GM04503 (cell line): ENCODE measurements around the gene BMAL1.
"Not testable (repeated sequence)": the region's sequence is repeated elsewhere in the genome, so short reads cannot be mapped to it uniquely, and the experiment has no call there.

Experiments
- DNase-seq: peaks from one replicate; pipeline ENCODE4 v3.0.0-alpha.2; 2012; ENCODE audit warnings: low read depth

BMAL1 gene

GRCh38 chr11:13382751-13383150 is 105.2 kb downstream of the BMAL1 start:
- no peak for DNase-seq

- DNase-seq: no peak
These were observed 107.5 kb downstream of the BMAL1 start for GRCh38 chr11:13384908-13385640.

- DNase-seq: no peak
These were observed 109.0 kb downstream of the BMAL1 start for GRCh38 chr11:13386567-13386966.

- no peak for DNase-seq
These were observed 111.2 kb downstream of the BMAL1 start for GRCh38 chr11:13388741-13389140.

GRCh38 chr11:13391217-13391616 is 113.6 kb downstream of the BMAL1 start:
- DNase-seq: no peak

- not testable (repeated sequence) for DNase-seq
These were observed 120.7 kb downstream of the BMAL1 start for GRCh38 chr11:13398335-13398734.

- no peak for DNase-seq
These were observed 127.6 kb downstream of the BMAL1 start for GRCh38 chr11:13405220-13405619.

GRCh38 chr11:13415201-13415600 is 137.6 kb downstream of the BMAL1 start:
- DNase-seq: no peak

- DNase-seq: no peak
These were observed 144.0 kb downstream of the BMAL1 start for GRCh38 chr11:13421561-13421960.

- DNase-seq: no peak
These were observed 145.8 kb downstream of the BMAL1 start for GRCh38 chr11:13423372-13423771.

GRCh38 chr11:13427440-13427839 is 149.8 kb downstream of the BMAL1 start:
- DNase-seq: no peak

GRCh38 chr11:13429288-13429687 is 151.7 kb downstream of the BMAL1 start:
- DNase-seq: no peak

GRCh38 chr11:13429836-13430235 is 152.2 kb downstream of the BMAL1 start:
- no peak for DNase-seq

GRCh38 chr11:13433437-13433836 is 155.8 kb downstream of the BMAL1 start:
- DNase-seq: no peak

- DNase-seq: no peak
These were observed 156.9 kb downstream of the BMAL1 start for GRCh38 chr11:13434247-13435205.

- not testable (repeated sequence) for DNase-seq
These were observed 159.2 kb downstream of the BMAL1 start for GRCh38 chr11:13436836-13437235.
